K562 (cell line): ENCODE results near the gene SLC25A53. TPM values are rescaled to one million over a fixed set of nuclear protein-coding genes. Genes with fewer than 3 reads are reported as not detected.

Experiments
- ATAC-seq: fragments of 200-7000 bp; cut with Tn5 transposase; 3 replicates; pipeline ENCODE4 v1.9.1; 2020; ENCODE audit warnings: moderate library complexity
- BruUV-seq: library from RNA; stranded (reverse); fragments of 400-500 nt; replicated peaks from 2 replicates; lab custom pipeline; 2021; lab: Mats Ljungman, UMichigan
- CTCF ChIA-PET: fragments of 300-600 bp; formaldehyde crosslinking; extraction: SDS; loops from one replicate; lab custom pipeline; 2021; ENCODE audit warnings: low intra/inter-chr PET ratio; lab: Yijun Ruan, JAX
- POLR2A ChIA-PET: fragments of 300-600, 350-650 bp; sonication (Branson Sonifier 250); formaldehyde crosslinking; extraction: SDS; loops from one replicate; lab custom pipeline; 2021; ENCODE audit warnings: antibody characterized with exemption, inconsistent platforms; lab: Yijun Ruan, JAX
- DNase-seq, 4 experiments: peaks; one replicate each; pipeline versions ENCODE4 v3.0.0 to v3.0.0-alpha.2; 2011 to 2018; ENCODE audit warnings: low spot score in 3 of 4, mixed read lengths in 3 of 4; ENCODE audit errors: extremely low read depth in 1 of 4
- FAIRE-seq: peaks from 2 replicates; lab custom pipeline; 2011; peaks lifted over from hg19 to GRCh38; lab: Jason Lieb, UNC
- H2AFZ ChIP-seq: 2 replicates; pipeline ENCODE4 v1.6.0; 2011; ENCODE audit warnings: low read depth, low read length, control low read depth, inconsistent platforms
- H3K27ac ChIP-seq: fragments of 200-600 bp; 3 replicates; pipeline ENCODE4 v1.8.0; 2011; ENCODE audit warnings: low read depth, mild to moderate bottlenecking, control low read depth, inconsistent platforms, low read length, moderate library complexity, mixed read lengths; ENCODE audit errors: extremely low read depth
- H3K27me3 ChIP-seq, 2 experiments: fragments of 300-600 bp in 1 of 2; 2 replicates in 1 of 2; 3 replicates in 1 of 2; pipeline versions ENCODE4 v1.6.0 to v1.8.0; 2011; ENCODE audit warnings: inconsistent platforms in 2 of 2, low read length in 2 of 2, mild to moderate bottlenecking in 1 of 2, mixed read lengths in 1 of 2, moderate library complexity in 1 of 2; ENCODE audit not compliant: control insufficient read depth in 2 of 2, insufficient read depth in 2 of 2
- H3K36me3 ChIP-seq: fragments of 300-600 bp; 3 replicates; pipeline ENCODE4 v1.8.0; 2011; ENCODE audit warnings: mild to moderate bottlenecking, low read length, inconsistent platforms; ENCODE audit not compliant: control insufficient read depth, insufficient read depth
- H3K4me1 ChIP-seq, 2 experiments: fragments of 200-600 bp in 1 of 2; replicated peaks in 1 of 2; 2 replicates in 1 of 2; 3 replicates in 1 of 2; pipeline versions ENCODE4 v1.5.1 to v1.8.0; 2011; ENCODE audit warnings: inconsistent platforms in 2 of 2, low read length in 2 of 2, mild to moderate bottlenecking in 1 of 2, mixed read lengths in 1 of 2, moderate library complexity in 1 of 2; ENCODE audit not compliant: control insufficient read depth in 2 of 2, insufficient read depth in 2 of 2
- H3K4me2 ChIP-seq: 2 replicates; pipeline ENCODE4 v1.6.1; 2011; ENCODE audit warnings: low read length, control low read depth, inconsistent platforms, mixed read lengths; ENCODE audit not compliant: insufficient read depth
- H3K4me3 ChIP-seq: fragments of 200-600 bp; sonication (generic), shearing (Covaris generic); 2 replicates; pipeline ENCODE4 v1.5.1; 2016; ENCODE audit warnings: control low read depth, inconsistent platforms
- H3K79me2 ChIP-seq: fragments of 200-600 bp; 3 replicates; pipeline ENCODE4 v1.8.0; 2011; ENCODE audit warnings: low read length, inconsistent platforms; ENCODE audit not compliant: control insufficient read depth, insufficient read depth
- H3K9ac ChIP-seq, 2 experiments: 2 replicates each; pipeline versions ENCODE4 v1.6.0 to v1.6.1; 2011; ENCODE audit warnings: low read depth in 2 of 2, low read length in 2 of 2, control low read depth in 1 of 2, inconsistent platforms in 1 of 2, mild to moderate bottlenecking in 1 of 2, mixed read lengths in 1 of 2; ENCODE audit not compliant: insufficient read depth in 1 of 2
- H3K9me1 ChIP-seq: one replicate; pipeline ENCODE4 v1.6.0; 2011; ENCODE audit warnings: inconsistent platforms, mild to moderate bottlenecking, low read length, moderate library complexity; ENCODE audit not compliant: control insufficient read depth, insufficient read depth
- H3K9me3 ChIP-seq: replicated peaks from 2 replicates; pipeline ENCODE4 v1.5.1; 2011; ENCODE audit warnings: low read depth, low read length, inconsistent platforms; ENCODE audit not compliant: control insufficient read depth, insufficient read depth
- H4K20me1 ChIP-seq: replicated peaks from 2 replicates; pipeline ENCODE4 v1.6.1; 2011; ENCODE audit warnings: low read length, inconsistent platforms, mixed read lengths; ENCODE audit not compliant: control insufficient read depth, insufficient read depth
- MTA2 ChIP-seq: fragments of 450-650 bp; IDR thresholded peaks from 2 replicates; pipeline ENCODE4 v1.6.1; 2016; ENCODE audit warnings: low read depth
- RREB1 ChIP-seq: fragments of 250-450 bp; sonication (Bioruptor Pico); IDR thresholded peaks from 2 replicates; pipeline ENCODE4 v1.4.0; 2020
- SUPT5H ChIP-seq: fragments of 450-650 bp; IDR thresholded peaks from 2 replicates; pipeline ENCODE4 v1.6.1; 2016
- ZNF354B ChIP-seq: fragments of 250-450 bp; sonication (Bioruptor Pico); IDR thresholded peaks from 2 replicates; pipeline ENCODE4 v1.4.0; 2020
- ZNF444 ChIP-seq: fragments of 250-450 bp; sonication (Bioruptor Pico); IDR thresholded peaks from 2 replicates; pipeline ENCODE4 v1.4.0; 2020; ENCODE audit warnings: mild to moderate bottlenecking, moderate library complexity
- ZNF507 ChIP-seq: conservative IDR thresholded peaks from 2 replicates; pipeline ENCODE4 v1.6.1; 2017; ENCODE audit warnings: missing genetic modification characterization, missing compliant biosample characterization
- ZNF699 ChIP-seq: fragments of 250-450 bp; sonication (Bioruptor Pico); IDR thresholded peaks from 2 replicates; pipeline ENCODE4 v1.8.0; 2021; ENCODE audit warnings: mild to moderate bottlenecking, moderate library complexity; ENCODE audit not compliant: insufficient replicate concordance
- ZNF740 ChIP-seq, 3 experiments: fragments of 200-800 bp in 1 of 3; sonication (Bioruptor generic) in 1 of 3; sonication (generic) in 1 of 3; formaldehyde crosslinking in 1 of 3; IDR thresholded peaks; 2 replicates each; pipeline versions ENCODE4 v1.6.1 to v1.8.0; 2016 to 2022; ENCODE audit warnings: mild to moderate bottlenecking in 2 of 3, missing compliant biosample characterization in 2 of 3, missing genetic modification characterization in 2 of 3, missing genetic modification reagents in 1 of 3
- WGBS: fragments of 100-300 bp; shearing (Covaris generic); methylation state at CpG from one replicate; pipeline ENCODE4 v1.1.6; 2016; ENCODE audit warnings: low coverage, mixed read lengths; ENCODE audit not compliant: insufficient coverage; ENCODE audit errors: missing lambda C conversion rate; 5-methylcytosine and 5-hydroxymethylcytosine counted together
- in situ Hi-C: fragments of 300-500 bp; cut with MboI; formaldehyde crosslinking; loops from 4 replicates; pipeline ENCODE4 v1.15.0; 2018; ENCODE audit warnings: inconsistent platforms, mixed read lengths
- intact Hi-C: fragments of 100-400 bp; cut with micrococcal nuclease; formaldehyde crosslinking; loops from 2 replicates; pipeline ENCODE4 v1.14.2; 2022
- polyA plus RNA-seq, 8 experiments: library from polyadenylated mRNA; depleted of rRNA in 4 of 8; stranded (reverse) in 5 of 8; unstranded in 3 of 8; fragments of >200 nt; fragmentation: Nextera tagmentation in 2 of 8; fragmentation: Illumina TruSeq in 1 of 8; extraction: Ambion mirVana in 2 of 8; extraction: Trizol in 1 of 8; gene quantifications; 2 replicates each; pipeline versions ENCODE4 v1.2.1 to v1.2.3, GENCODE V29; 2011 to 2014; ENCODE audit warnings: inconsistent platforms in 1 of 8, missing spikeins in 1 of 8
- total RNA-seq, 7 experiments: library from RNA; depleted of rRNA in 6 of 7; stranded (reverse); fragments of >200 nt in 6 of 7; fragmentation: Illumina TruSeq in 2 of 7; extraction: Trizol in 2 of 7; gene quantifications; 2 replicates each; pipeline versions ENCODE4 v1.2.1 to v1.2.3, GENCODE V29; 2011 to 2021; ENCODE audit warnings: low replicate concordance in 1 of 7
- TF ChIP-seq, protein P1 (sequence below): sonication (generic); formaldehyde crosslinking; IDR thresholded peaks from 2 replicates; pipeline ENCODE4 v1.8.0; 2022; ENCODE audit warnings: mild to moderate bottlenecking, missing genetic modification reagents, borderline replicate concordance
- TF ChIP-seq, protein P2 (sequence below), 2 experiments: IDR thresholded peaks; 2 replicates each; pipeline ENCODE4 v1.6.1; 2011; ENCODE audit warnings: borderline replicate concordance in 1 of 2, control low read depth in 1 of 2, low read depth in 1 of 2, low read length in 1 of 2, mild to moderate bottlenecking in 1 of 2, mixed read lengths in 1 of 2, moderate library complexity in 1 of 2; ENCODE audit not compliant: insufficient read depth in 1 of 2, insufficient read length in 1 of 2, poor library complexity in 1 of 2, severe bottlenecking in 1 of 2; ENCODE audit errors: extremely low read depth in 1 of 2

Gene SLC25A53
- total and polyA plus RNA-seq, 9 of the 15 experiments (the other 6 are each of a cell fraction or from before 2014, with no cell fraction given), result 2.4 to 8.6 (median 5.6) TPM

- CTCF ChIA-PET, result interaction anchor here (0.9 kb wide), 1 partner anchor 289 kb away, joined by 3 read pairs; no protein-coding TSS in a partner anchor
- in situ Hi-C loops, result no loop called here
- TF ChIP-seq, protein P1, sequence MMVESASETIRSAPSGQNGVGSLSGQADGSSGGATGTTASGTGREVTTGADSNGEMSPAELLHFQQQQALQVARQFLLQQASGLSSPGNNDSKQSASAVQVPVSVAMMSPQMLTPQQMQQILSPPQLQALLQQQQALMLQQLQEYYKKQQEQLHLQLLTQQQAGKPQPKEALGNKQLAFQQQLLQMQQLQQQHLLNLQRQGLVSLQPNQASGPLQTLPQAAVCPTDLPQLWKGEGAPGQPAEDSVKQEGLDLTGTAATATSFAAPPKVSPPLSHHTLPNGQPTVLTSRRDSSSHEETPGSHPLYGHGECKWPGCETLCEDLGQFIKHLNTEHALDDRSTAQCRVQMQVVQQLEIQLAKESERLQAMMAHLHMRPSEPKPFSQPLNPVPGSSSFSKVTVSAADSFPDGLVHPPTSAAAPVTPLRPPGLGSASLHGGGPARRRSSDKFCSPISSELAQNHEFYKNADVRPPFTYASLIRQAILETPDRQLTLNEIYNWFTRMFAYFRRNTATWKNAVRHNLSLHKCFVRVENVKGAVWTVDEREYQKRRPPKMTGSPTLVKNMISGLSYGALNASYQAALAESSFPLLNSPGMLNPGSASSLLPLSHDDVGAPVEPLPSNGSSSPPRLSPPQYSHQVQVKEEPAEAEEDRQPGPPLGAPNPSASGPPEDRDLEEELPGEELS (CRISPR knock-in tag), result no peak
- TF ChIP-seq RREB1 (CRISPR knock-in tag) (no peak), ZNF507 (no peak), ZNF444 (CRISPR knock-in tag) (no peak), ZNF354B (CRISPR knock-in tag) (no peak), ZNF699 (CRISPR knock-in tag) (no peak), ZNF740 (CRISPR knock-in tag; IDR thresholded peaks at IDR 0.05) (no peak), ZNF740 (tag; IDR thresholded peaks at IDR 0.05) (no peak), SUPT5H (no peak), MTA2 (no peak)
- TF ChIP-seq, protein P2, sequence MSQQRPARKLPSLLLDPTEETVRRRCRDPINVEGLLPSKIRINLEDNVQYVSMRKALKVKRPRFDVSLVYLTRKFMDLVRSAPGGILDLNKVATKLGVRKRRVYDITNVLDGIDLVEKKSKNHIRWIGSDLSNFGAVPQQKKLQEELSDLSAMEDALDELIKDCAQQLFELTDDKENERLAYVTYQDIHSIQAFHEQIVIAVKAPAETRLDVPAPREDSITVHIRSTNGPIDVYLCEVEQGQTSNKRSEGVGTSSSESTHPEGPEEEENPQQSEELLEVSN (IDR thresholded peaks at IDR 0.05; ENCODE audit: borderline replicate concordance in 1 of 2, extremely low read depth in 1 of 2, insufficient read depth in 1 of 2, insufficient read length in 1 of 2, low read depth in 1 of 2, low read length in 1 of 2, poor library complexity in 1 of 2, severe bottlenecking in 1 of 2), result no peak
Measured at GRCh38 chrX:104134583-104135261, 22.1 kb downstream of the SLC25A53 start.

More at GRCh38 chrX:104134583-104135261, 22.1 kb downstream of the SLC25A53 start:
- Histone ChIP-seq H3K4me2 (no peak overlapping the region), H3K27me3 (no peaks in the 10 kb centered on the region), H3K79me2 (no peaks in the 10 kb centered on the region), H3K9me1 (no peaks in the 10 kb centered on the region), H3K4me1 (no peaks in the 10 kb centered on the region; a peak in 1 of 5 replicates), H3K36me3 (0 out of 3 replicates have a peak, but pooled peaks cover 3% of the 10 kb centered on the region), H3K4me3 (no peak overlapping the region), H3K27ac (no peak overlapping the region), H2AFZ (no peak overlapping the region), H4K20me1 (peaks cover 6% of the 10 kb centered on the region; the same call in 1 of the 2 replicates), H3K9ac (no peak overlapping the region), H3K9me3 (no peaks in the 10 kb centered on the region)
- intact Hi-C loops, result no loop called here
- POLR2A ChIA-PET, result no interaction called here
- FAIRE-seq, result no peak
- no peak for DNase-seq
- no peak for ATAC-seq
- no TSS peak for BruUV-seq
- WGBS, result 26% methylated on average over 5 of the region's 5 CpGs
